ENCODE results near the gene ADSS1.

DNA sequence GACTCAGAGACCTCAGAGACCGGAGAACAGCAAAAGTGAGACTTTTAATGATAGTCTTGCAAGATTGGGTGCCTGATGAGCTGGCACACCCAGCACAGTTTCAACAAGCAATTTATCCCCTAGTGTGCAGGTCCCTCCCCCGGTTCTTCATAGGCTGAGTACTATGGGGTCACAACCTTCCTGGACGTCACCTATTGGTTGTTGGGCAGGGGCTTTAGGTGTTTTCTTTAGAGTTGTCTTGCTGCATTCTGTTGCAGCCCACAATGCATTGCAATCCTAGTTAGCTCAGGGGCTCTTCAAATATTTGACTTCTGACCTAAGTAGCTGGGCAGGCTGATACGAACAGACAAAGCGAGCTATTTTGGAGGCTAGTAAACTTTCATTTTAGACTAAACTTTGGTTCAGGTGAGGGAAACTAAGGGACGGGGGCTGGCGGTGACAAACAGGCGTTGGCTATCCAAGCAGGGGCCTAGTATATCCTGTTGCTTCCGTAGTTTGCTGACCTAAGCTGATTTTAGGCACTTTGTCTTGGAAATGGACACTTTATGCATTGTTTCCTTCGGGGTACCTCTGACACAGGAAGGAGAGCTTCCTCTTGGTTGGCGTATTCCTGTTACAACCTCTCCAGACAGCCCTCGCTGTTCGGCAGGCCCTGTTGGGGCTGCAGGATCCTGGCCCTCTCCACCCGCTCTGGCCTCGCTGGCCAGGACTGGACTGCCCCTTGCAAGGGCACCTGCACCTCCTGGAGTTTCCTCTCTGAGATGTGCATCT is 43.0 kb downstream of the ADSS1 start:
- TF ChIP-seq, protein P1, sequence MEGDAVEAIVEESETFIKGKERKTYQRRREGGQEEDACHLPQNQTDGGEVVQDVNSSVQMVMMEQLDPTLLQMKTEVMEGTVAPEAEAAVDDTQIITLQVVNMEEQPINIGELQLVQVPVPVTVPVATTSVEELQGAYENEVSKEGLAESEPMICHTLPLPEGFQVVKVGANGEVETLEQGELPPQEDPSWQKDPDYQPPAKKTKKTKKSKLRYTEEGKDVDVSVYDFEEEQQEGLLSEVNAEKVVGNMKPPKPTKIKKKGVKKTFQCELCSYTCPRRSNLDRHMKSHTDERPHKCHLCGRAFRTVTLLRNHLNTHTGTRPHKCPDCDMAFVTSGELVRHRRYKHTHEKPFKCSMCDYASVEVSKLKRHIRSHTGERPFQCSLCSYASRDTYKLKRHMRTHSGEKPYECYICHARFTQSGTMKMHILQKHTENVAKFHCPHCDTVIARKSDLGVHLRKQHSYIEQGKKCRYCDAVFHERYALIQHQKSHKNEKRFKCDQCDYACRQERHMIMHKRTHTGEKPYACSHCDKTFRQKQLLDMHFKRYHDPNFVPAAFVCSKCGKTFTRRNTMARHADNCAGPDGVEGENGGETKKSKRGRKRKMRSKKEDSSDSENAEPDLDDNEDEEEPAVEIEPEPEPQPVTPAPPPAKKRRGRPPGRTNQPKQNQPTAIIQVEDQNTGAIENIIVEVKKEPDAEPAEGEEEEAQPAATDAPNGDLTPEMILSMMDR (IDR thresholded peaks at IDR 0.05), result no peak
- TF ChIP-seq EP300 (IDR thresholded peaks at IDR 0.05; ENCODE audit: low read depth) (no peak), POLR2A (IDR thresholded peaks at IDR 0.05) (no peak), POLR2AphosphoS5 (IDR thresholded peaks at IDR 0.05) (no peak)

Measured in transverse colon (tissue), 4 donors.